GM06990 (cell line): Measurements from ENCODE around the gene ESRRG.

Source experiments
- DNase-seq: peaks from one replicate; pipeline ENCODE4 v3.0.0-alpha.2; 2011; ENCODE audit not compliant: insufficient read length; ENCODE audit errors: extremely low read depth
- H3K27me3 ChIP-seq: replicated peaks from 2 replicates; pipeline ENCODE4 v1.6.0; 2011; ENCODE audit warnings: low read length; ENCODE audit not compliant: control insufficient read depth, insufficient read depth
- H3K36me3 ChIP-seq: 2 replicates; pipeline ENCODE4 v1.5.1; 2011; ENCODE audit warnings: low read length; ENCODE audit not compliant: control insufficient read depth, insufficient read depth
- H3K4me3 ChIP-seq: replicated peaks from 2 replicates; pipeline ENCODE4 v1.5.1; 2011; ENCODE audit warnings: low read depth, mild to moderate bottlenecking, control low read depth, low read length
- TF ChIP-seq, protein P1 (sequence below): IDR thresholded peaks from 2 replicates; pipeline ENCODE4 v1.5.1; 2011; ENCODE audit warnings: low read length, control low read depth, mild to moderate bottlenecking, inconsistent platforms; ENCODE audit not compliant: insufficient read depth, poor library complexity, severe bottlenecking

Gene ESRRG

DNA sequence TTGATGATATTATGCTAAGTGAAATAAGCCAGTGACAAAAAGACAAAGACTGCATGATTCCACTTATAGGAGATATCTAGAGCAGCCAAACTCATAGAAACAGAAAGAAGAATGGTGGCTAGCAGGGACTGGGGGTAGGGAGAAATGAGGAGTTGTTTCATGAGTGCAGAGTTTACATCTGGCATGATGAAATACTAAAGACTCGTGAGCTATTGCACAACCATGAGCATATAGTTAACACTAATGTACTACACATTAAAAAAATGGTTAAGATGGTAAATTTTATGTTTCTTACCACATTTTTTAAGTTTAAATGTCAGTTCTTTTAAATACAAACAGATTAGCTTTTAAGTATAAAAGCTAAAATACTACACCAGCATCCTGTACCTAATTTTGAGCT is 57.8 kb downstream of the ESRRG start:
- Histone ChIP-seq H3K36me3 (no peaks in the 10 kb centered on the region), H3K4me3 (no peak overlapping the region), H3K27me3 (no peaks in the 10 kb centered on the region)
- TF ChIP-seq, protein P1, sequence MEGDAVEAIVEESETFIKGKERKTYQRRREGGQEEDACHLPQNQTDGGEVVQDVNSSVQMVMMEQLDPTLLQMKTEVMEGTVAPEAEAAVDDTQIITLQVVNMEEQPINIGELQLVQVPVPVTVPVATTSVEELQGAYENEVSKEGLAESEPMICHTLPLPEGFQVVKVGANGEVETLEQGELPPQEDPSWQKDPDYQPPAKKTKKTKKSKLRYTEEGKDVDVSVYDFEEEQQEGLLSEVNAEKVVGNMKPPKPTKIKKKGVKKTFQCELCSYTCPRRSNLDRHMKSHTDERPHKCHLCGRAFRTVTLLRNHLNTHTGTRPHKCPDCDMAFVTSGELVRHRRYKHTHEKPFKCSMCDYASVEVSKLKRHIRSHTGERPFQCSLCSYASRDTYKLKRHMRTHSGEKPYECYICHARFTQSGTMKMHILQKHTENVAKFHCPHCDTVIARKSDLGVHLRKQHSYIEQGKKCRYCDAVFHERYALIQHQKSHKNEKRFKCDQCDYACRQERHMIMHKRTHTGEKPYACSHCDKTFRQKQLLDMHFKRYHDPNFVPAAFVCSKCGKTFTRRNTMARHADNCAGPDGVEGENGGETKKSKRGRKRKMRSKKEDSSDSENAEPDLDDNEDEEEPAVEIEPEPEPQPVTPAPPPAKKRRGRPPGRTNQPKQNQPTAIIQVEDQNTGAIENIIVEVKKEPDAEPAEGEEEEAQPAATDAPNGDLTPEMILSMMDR, result no peak
- no peak for DNase-seq

DNA sequence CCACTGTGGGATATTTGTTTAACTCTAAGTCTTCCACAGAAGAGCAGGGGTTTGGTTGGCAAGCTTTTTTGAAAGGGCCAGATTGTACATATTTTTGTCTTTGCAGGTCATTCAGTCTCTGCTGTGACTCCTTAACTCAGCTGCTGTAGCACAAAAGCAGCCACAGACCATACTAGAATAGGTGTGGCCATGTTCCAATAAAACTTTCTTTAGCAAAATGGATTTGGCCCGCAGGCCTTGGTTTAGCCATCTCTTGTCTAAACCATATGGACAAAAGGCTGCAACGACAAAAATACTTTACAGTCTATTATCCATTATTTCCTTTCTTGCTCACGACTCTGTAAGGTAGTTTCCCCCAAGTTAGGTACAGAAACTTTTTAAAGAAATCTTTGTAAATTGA is 60.5 kb downstream of the ESRRG start:
- no peak for DNase-seq
- no peaks in the 10 kb centered on the region for H3K27me3 ChIP-seq
- TF ChIP-seq, protein P1, result no peak
- H3K4me3 ChIP-seq, result no peak overlapping the region
- H3K36me3 ChIP-seq, result no peaks in the 10 kb centered on the region

DNA sequence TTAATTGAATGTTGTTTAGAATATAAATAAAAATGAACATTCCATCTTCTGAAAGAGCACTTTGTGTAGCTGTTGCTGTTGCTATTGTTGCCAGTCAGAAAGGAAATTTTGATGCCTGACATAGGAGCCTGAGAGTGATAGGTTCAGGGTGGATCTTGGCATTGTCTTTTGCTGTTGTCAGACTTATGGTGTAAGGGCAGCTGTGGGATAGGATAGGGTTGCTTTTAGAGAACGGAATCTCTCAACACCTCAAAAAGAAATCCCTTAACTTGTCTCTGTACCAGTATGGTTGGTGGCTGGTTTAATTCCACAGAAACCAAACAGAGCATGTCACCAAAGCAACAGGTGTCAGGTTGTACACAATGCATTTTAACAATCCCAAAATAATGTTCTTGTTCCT is 62.7 kb downstream of the ESRRG start:
- TF ChIP-seq, protein P1, result no peak
- no peak overlapping the region for H3K4me3 ChIP-seq
- no peaks in the 10 kb centered on the region for H3K36me3 ChIP-seq
- no peaks in the 10 kb centered on the region for H3K27me3 ChIP-seq
- no peak for DNase-seq

DNA sequence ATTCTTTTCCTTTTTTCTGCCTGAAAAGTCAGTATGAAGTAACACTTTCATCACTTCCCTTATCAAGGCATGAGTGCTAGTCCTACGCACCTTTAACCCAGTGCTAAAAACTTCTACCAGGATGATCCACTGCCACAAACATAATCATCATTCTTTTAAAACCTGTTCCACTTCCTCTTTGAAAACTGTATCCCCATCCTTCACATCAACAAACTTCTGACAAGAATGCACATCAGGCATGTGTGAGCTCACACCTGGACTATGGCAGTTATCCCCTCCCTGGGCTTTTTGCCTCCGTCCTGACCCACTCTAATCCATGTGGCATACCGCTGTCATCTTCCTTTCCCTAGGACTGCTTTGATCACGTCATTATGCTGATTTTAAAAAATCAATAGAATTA is 70.2 kb downstream of the ESRRG start:
- H3K27me3 ChIP-seq, result no peaks in the 10 kb centered on the region
- no peak overlapping the region for H3K4me3 ChIP-seq
- H3K36me3 ChIP-seq, result no peaks in the 10 kb centered on the region
- no peak for DNase-seq
- TF ChIP-seq, protein P1, result no peak

DNA sequence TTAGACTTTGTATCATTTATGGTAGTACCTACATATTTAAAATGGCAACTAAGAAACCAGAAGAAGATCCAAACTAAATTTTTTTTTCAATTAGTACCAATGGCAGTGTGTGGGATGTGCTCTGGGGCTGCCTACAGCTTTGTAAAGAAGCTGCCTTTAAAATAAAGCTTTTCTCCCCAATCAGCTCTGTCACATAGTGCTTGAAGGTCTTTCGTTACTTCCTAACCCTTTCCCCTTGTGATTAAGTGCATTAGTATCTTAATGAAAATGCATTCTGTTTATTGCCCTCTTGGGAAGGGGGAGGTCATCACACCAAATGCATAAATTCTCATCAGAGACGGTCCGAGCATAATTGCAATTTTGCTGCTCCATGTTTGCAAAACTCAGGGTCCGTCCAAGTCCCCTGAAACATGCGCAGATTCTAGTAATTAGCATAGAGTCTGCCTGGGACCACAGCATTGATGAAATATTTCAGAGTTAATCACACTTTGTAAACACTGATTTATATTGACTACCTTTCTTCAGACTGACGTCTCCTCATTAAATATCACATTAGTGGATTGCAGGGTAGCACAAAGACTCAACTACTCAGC is 71.3 kb downstream of the ESRRG start:
- Histone ChIP-seq H3K36me3 (no peaks in the 10 kb centered on the region), H3K4me3 (no peak overlapping the region), H3K27me3 (no peaks in the 10 kb centered on the region)
- TF ChIP-seq, protein P1, result no peak
- DNase-seq, result no peak

DNA sequence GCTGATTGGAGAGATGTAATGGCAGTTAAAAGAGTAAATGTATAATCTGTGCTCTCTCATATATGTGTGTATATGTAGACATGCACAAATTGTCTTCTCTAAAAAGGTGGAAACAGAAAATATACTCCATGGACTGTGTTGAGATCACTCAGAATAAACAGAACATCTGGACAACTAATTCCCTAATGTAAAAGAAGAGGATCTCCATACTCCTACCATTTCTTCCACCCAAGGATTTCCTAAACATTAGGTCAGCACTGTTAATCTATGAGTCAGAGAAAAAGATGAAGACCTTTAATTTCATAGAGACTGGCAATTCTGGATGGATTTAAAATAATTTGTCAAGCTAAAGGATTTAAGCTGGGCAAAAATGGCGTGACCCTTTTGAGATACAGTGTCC is 80.1 kb downstream of the ESRRG start:
- TF ChIP-seq, protein P1, result no peak
- Histone ChIP-seq H3K4me3 (no peak overlapping the region), H3K27me3 (no peaks in the 10 kb centered on the region), H3K36me3 (no peaks in the 10 kb centered on the region)
- no peak for DNase-seq
